Measurements from ENCODE around the gene CAMSAP1.

The CAMSAP1 gene

DNA sequence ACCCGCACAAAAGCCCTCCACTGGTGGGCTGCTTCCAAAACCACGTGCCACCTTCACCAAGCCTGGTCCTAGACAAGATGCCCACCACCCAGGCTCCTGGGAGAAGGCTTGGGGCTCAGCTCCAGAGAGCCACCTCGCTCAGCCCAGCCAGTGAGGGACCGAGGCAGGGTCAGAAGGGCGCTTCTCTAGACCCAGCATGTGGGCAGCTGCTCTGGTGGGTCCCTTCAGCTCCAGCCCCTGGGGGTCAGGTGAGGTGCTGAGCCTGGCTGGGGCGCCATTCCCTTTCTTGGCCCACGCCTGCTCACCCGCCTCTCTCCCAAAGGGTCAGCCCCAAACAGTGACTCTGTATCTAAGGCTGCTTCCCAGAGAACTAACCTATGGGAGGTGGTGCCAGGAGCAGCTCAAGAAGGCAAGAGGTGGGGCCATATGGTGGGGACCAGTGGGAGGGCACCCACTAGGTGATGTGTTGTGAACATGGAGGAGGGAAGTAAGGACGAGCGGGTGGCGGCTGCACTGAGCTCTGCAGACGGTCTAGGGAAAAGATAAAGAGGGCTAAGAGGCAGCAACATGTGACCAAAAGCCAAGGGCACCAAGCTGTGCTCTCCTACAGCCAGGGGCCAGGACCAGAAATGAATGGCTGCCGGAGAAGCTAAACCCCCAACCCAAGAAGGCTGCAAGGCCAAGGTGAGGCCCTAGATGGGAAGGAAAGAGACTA lies 79.3 kb downstream of the CAMSAP1 start:
- DNase-seq, result no peak

DNA sequence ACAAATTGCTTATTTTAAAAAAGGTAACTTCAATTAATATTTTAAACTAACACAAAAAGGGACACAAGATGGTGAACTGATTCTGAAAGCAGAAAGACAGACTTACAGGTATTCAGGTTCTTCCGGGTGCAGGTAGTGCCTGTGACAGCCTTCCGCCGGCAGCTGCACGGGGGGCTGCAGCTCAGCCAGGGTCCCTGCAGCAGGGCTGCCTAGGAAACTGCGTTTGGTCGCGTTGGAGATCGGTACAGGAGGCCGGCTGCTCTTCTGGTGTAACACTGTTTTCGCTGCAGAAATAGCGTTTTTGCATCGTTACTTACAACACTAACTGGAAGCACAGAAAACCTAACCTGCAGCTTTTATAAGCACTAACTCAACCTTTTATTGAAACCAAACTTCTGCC lies 80.0 kb downstream of the CAMSAP1 start:
- DNase-seq, result no peak

DNA sequence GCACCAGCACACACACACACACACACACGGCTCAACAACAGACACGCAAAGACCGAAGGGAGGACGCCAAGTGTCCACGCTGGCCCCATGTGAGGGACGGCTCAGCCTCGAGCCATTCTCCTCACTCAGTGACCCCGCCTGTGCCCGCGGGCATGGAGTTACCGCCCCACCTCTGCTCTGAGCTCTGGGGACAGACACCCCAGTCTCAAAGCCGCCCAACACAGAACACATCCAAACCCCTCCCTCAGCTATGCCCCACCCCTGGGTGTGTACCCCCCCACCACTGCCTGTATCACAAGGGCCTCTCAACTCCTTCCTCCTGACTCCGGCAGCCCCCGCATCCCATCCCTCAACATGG lies 81.2 kb downstream of the CAMSAP1 start:
- DNase-seq, result no peak

DNA sequence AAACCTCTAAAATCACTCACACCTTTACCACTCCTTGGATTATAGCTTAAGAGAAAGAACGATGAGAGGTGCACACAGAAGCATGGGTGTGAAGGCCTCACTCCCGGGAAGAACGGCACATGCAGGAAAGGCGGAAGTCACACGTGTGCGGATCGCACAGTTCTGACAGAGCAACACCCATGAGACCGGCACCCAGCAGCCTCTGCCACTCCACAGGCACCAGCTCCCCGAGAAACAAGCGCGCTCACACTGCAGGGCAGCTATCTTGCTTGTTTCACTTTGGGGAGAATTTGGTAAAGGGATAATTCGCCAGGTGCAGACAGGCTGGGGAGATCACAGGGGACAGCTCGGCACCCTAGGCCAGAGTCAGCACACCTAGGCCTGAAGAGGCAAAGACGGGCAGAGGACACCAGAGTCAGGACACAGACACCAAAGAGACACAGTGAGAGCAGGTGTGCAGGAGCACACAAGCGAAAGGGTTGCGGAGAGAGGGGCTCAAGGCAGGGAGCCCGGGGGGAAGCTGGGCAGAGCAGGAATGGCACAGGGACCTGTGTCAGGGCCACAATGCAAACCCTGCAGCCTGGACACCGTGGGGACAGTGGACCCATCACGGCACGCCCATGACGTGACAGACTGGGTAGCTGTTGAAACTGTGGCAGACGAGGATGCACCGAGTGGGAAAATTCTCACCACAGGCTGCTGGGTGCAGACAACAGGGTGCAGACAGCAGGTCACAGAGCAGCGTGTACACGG lies 81.7 kb downstream of the CAMSAP1 start:
- no peak for DNase-seq

DNA sequence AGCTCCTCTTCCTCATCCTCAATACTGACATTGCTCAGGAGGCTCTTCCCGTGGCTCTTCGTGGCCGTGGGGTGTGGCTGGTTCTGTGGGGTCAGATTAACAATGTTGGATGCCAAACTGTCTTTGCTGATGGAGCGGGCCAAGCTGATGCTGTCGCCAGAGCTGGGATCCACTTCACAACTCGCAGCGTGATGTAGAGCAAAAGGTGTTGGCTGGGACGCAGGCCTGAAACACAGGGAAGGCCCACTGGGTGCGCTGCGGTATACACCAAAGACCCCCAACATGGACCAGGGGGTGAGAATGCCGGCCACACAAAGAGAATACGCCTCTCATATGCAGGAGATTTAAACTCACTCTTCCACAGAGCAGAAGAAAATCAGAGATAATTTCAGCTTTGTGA lies 84.3 kb downstream of the CAMSAP1 start:
- DNase-seq, result no peak

DNA sequence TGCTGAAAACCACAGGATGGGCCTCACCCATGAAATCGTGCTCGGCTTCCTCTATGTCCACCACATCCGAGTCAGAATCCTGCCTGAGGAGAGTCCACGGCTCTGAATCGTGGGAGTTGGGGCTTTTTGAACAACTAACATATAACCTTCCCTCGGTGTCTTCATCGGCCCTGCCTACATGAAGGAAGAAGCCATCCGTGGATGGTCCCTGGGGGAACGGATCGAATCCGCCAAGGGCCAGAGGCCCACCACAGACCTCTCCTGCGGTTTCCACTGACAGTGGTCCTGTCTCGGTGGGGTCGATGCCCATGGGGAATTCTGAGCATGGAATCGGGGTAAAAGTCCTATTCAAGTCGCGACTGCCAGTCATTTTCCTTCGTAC lies 85.0 kb downstream of the CAMSAP1 start:
- DNase-seq, result no peak

DNA sequence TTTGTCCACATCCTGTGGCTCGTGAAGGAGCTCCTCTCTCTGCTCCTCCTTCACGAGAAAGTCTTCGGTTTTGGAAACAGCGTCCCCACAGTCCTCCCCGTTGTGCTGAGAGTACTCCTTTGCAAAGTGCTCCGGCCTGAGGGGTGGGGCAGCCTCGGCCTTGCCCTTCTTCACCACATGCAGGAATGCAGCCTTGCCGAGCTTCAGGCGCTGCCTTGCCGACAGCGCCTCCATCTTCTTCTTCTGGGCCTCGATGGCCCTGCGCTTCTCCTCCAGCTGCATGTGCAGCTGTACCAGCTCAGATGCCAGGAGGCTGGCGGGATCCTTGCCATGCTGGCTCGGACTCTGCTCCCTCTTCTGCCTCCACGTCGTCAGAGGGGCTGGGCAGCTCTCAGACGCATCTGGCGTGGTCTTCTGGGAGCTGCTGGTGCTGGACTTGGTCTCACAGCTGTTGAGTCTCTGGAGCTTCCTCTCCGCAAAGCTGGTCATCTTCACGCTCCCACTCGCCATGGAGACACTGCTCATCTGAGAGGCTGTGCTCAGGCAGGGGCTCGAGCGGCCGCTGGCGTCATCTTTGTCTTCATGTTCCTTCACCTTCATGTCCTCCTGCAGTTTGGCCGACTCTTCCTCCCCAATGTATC lies 85.5 kb downstream of the CAMSAP1 start:
- DNase-seq, result no peak

DNA sequence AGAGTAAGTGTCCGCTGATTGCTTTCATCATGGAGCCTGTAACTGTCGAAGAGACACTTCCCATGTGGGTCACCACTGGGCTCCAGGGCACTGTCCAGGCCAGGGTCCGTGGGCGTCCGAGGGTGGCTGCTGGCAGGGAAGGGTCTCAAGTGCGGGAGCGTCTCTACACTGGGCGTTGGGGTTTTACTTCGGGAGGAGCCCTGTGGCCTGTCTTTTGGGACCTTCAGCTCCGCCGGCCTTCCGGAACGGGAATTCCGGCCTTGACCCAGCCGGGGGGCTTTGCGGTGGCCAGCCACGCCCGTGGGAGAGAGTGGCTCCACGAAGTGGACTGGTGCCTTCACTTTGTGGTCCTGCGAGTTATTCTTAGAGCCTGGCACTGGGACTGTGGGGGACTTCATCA lies 86.2 kb downstream of the CAMSAP1 start:
- no peak for DNase-seq

DNA sequence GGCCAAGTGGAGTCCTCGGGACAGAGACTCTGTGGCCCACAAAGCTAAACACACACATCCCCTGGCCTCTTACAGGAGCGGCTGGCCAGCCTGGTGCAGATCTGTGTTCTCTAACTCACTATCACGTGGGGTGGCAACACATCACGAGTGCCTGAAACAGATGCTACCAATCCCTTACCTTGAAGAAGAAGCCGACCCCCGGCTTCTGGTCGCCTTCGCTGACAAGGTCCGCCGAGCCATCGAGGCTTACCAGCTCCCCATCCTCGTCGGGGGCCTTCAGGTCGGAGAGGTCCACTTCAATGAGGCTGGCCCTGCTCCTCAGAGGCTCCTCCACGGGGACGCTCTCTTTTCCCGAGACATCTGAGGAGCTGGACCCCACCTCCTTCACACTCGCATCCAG lies 86.7 kb downstream of the CAMSAP1 start:
- no peak for DNase-seq

DNA sequence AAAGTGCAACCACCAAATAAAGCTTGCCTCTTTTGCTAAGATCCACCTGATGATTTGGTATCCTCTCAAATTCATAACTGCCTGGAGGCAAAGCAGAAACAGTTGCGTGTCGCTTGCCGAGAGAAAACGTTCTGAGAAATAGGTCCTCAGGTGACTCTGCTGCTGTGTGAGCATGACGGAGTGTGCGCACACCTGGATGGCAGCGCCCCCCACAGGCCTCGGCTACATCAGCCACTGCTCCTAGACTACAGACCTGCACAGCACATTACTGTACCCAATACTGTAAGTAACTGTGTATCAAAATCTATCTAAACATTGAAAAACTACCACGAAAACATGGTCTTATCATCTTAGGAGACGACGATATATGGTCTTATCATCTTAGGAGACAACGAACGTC lies 87.4 kb downstream of the CAMSAP1 start:
- no peak for DNase-seq

DNA sequence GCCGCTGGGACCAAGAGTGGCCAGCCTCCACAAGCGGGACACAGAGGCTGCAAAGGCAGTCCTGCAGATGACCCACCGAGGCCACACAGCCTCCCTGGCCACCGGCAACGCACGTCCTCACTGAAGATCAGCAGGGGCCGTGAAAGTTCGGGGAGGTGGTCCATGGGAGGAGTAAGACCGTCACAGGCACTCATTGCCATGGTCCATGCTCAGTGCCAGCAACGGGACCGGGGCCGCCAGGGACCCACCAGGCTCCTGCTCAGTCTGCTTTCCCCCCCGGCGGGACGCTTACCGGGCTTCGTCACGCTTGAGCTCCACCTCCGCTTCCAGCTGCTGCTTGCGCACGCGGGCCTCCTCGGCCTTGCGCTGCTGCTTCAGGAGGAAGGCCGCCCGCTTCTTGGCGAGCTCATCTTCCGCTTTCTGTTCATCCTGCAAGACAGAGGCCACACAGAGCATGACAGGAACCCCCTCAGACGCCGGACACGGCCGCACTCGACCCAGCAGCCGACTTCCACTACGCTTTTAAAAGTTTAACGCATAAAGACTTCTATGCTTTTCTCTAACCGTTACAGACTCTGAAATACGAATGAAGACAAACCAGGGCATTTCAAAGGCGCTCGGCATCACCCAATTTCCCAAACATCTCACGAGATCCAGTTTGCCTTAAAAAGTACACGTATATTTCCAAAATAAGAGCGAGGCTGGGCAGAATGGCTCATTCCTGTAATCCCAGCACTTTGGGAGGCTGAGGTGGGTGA lies 88.4 kb downstream of the CAMSAP1 start:
- no peak for DNase-seq

DNA sequence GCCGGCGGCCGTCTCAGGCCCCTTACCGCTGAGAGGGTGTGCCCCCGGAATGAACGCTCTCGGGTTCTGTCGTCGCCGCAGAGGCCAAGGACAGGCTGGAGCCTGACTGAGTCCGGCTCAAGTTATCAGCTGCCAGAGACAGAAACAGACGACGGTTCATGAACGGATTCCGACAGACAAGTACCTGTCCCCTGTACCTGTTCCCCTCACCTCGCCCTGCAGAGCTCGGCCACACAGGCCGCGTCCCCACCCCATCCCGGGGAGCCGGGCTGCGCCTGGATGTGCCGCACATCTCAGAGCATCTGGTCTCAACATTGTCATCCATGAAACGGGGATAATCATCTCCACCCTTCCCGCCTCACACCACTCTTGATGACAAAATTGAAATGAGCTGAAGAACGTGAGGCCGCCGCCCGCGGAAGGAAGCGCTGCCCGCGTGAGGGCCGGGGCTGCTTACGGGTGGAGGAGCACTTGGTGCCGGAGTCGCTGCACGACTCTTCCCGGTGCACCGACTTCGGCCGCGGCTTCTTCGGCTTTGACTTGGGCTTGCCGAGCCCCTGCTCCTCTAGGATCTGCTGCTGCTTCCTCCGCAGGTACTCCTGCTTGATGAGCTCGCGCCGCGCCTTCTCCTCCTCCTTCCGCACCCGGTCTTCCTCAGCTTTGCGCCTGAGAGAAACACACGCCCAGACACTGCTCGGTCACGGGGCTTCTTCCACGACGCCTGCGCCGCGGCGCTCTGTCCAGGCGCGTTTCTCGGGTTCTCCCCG lies 89.2 kb downstream of the CAMSAP1 start:
- DNase-seq, result no peak

DNA sequence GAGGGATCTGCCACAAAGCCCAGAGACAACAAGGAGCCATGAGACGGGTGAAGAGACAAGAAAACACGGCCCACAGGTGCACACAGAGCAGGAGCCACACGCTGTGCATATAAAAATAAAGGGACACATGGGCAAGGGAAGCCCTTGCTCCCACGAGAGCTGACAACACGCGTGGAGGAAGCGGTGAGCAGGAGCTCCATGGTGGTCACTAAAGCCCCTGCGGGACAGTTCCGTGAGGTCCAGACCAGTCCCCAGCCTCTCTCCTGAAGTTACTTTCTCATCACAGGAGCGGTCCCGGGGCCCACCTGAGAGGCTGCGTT lies 90.7 kb downstream of the CAMSAP1 start:
- DNase-seq, result no peak

DNA sequence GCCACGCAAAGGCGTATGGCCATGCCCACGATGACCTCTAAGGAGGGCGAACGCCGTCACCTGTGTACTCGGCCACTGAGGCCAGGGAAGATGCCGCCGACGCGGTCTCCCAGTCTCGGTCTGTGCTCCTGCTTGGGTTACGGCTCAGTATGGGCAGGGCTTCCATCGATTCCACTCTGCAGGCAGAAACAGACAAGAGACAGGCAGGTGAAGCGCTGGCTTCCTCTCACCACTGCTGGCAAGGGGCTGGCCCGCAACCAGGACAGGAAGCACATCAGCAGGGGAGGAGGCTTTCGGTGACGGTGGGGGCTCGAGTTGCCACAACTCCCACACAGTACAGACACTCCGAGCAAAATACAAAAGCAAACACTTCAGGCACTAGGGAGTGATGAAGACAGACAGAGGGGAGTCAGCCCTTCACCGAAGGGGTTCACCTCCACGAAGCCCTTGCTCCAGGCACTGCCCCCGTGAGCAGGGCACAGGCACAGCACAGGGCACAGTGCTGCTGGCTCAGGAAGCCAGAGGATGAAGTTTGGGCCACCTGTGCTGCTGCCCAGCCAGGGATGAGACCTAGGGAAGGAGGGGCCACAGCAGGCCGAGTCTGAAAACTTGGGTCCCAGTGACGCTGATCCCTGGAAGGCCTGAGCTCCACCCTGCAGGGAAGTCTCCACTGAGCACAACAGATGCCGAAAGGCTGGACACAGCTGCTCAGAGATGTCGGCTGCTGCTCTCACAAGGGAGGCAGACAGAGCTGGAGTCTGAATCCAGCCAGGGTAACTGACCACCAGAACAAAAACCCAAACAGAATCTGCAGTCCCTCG lies 91.3 kb downstream of the CAMSAP1 start:
- DNase-seq, result no peak

DNA sequence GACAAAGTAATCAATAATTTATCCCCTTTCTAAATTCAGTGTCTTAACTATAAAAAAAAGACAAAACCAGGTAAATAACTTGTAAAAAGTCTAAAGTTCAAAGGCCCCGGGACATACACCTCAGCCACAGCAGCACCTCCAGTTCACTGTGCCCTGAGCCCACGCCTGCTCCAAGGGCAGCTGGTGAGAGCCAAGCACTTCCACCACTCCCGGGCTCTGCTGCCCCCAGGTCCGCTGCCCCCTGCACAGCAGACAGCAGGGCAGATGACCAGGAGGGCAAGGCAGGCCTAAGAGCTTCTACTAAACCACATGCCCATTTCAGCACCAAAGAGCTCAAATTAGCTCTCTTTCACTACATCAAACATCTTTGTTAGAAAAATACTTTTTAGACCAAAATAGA lies 91.9 kb downstream of the CAMSAP1 start:
- DNase-seq, result no peak

DNA sequence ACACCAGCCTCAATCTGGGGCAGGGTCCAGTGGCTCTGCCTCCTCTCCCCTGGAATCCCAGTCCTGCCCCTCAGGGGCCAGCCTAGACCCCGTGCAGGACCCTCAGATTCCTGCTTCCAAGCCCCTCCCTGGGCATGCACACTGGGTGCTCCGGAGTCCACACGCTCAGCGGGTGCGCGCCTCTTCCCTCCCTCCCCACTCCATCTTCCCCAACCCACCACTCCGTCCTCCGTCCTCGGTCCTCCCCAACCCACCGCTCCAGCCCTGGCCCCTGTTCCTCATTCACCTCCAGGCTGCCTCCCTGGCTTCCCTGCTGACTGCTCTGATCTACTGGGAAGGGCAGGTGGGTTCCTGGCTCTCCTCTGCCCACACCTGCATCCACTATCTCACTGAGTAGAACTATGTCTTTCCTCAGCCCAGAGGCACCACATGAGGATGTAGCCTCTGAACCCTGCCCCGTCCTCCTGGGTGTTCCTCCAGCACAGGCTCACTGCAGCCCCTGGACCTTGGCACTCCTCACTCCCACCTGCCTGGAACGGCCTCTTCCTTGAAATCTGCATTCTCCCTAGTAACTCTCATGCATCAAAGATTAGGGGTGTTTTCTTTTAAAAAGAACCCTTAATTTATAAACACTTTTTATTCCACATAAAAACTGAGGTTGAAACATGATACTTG lies 92.8 kb downstream of the CAMSAP1 start:
- DNase-seq, result no peak

DNA sequence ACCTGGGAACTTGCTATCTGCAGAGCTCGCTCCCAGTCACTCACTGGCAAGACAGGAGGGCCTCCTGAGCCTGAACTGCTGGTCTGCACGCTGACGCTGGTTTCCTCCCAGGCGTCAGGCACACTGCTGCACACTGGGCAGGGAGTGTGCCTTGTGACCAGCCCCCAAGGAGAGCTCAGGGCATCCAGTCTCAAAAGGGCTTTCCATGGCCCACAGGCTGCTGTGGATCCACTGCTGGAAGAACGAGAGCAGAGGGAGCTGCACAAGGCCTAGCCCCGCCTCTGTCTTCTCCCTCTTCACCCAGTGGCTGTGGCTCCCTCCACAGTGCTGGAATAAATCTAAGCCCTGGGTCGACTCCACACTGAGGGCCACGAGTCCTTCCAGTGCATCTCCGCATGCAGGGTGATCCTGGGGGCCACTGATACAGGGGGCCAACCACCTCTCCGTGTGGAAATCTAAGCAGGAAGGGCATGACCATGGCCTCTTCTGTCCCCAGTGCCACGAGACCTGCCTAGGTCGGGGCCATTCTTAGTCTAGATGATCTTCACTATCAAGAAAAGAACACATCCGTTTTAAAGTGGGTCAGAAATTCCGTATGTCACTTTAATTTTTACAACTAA lies 93.6 kb downstream of the CAMSAP1 start:
- no peak for DNase-seq

DNA sequence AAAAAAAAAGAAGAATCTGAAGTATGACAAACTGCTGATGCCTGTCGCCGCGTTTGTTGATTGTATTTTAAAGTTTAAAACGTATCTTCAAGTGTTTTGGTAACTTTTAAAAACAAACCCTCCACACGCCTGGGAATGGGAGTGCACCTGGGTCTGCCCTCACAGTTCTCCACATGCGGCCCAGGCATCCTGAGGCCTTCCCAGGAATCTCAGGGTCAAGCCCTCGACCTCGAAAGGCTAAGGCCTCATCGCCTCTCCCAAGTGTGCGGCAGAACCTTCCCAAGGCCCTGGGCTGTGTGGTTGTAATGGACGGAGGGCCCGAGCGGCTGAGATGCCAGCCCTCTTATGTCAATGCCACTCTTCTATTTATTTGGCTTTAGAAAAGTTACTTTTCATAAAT lies 94.4 kb downstream of the CAMSAP1 start:
- no peak for DNase-seq

DNA sequence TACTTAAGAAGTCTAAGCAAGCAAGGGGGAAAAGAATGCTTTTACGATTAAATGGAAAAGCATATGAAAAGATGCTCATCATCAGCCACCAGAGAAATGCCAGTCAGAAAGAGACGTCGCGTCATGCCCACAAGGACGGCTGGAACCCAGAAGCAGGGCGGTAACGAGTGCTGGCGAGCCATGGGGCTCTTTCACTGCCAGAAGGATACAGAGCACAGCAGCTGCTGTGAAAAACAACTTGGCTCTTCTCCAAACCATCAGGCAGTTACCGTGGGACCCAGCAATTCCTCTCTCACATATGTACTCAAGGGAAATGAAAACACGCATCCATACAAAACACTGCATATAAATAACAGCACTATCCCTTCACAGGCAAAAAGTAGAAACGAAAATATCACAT lies 95.5 kb downstream of the CAMSAP1 start:
- DNase-seq, result no peak

DNA sequence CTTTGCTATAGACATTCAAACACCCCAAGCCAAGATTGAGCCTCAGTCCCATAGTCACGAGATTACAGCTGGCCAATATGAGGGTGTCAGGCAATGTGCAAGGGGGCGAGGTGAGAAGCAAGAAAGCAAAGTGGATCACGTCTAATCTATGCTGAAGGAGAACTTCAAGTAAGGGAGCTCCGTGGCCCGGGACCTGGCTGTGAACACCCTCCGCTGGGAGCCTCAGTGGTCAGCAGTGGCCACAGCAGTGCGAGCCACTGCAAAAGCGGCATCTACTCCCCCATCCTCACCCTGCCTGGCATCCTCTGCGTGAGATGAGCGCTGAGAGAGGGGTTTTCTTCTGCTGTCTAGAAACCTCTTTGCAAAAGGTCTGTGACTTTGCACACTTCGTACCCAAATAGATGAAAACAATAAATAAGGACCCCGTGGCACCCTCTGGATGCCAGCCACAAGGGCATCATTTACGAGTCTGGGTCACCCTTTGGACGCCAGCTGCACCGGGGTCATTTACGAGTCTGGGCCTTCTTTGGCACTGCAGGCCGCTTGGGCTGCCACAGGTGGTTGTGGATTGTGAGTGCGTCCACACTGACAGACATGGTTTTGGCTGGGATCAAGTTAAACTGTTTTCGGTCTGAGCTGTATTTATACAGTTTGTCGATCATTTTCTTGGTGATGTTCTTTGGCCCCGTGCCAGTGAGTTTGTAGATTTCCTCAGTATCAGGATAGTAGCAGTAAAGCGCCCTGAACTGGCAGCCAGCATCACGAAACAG lies 96.4 kb downstream of the CAMSAP1 start:
- no peak for DNase-seq
